HCT116 (cell line): ENCODE data around the gene S1PR2. TPM values are rescaled to one million over a fixed set of nuclear protein-coding genes. Genes with fewer than 3 reads are reported as not detected.

Source experiments
- ATAC-seq: fragments of 200-7000 bp; cut with Tn5 transposase; 2 replicates; pipeline ENCODE4 v1.9.1; 2020; ENCODE audit warnings: mild to moderate bottlenecking, moderate library complexity
- BruUV-seq: library from RNA; stranded (reverse); fragments of 400-500 nt; replicated peaks from 2 replicates; lab custom pipeline; 2021; lab: Mats Ljungman, UMichigan
- CTCF ChIA-PET: fragments of 300-600 bp; sonication (Branson Sonifier 250); formaldehyde crosslinking; loops from one replicate; lab custom pipeline; 2021; ENCODE audit warnings: antibody characterized with exemption; lab: Charles Lee
- POLR2A ChIA-PET: fragments of 300-600, 350-600 bp; sonication (Branson Sonifier 250); formaldehyde crosslinking; loops from one replicate; lab custom pipeline; 2021; ENCODE audit warnings: antibody characterized with exemption; lab: Charles Lee
- RAD21 ChIA-PET, 2 experiments: fragments of 300-600 bp; sonication (Branson Sonifier 250); formaldehyde crosslinking; loops; one replicate each; lab custom pipeline; 2023; ENCODE audit warnings: low total read pairs in 2 of 2; ENCODE audit not compliant: uncharacterized antibody in 2 of 2, unreplicated experiment in 2 of 2, low non-redundant PET in 1 of 2; lab: Charles Lee
- DNase-seq: peaks from one replicate; pipeline ENCODE4 v3.0.0-alpha.2; 2010; ENCODE audit warnings: low read depth, low spot score
- H2AFZ ChIP-seq: fragments of 200-600 bp; shearing (Covaris generic), sonication (generic); 2 replicates; pipeline ENCODE4 v1.6.1; 2017; ENCODE audit warnings: low read depth, mixed run types, mixed read lengths, antibody characterized with exemption, low read length; ENCODE audit not compliant: poor library complexity, severe bottlenecking
- H3K27ac ChIP-seq: 2 replicates; pipeline ENCODE4 v1.5.1; 2012; ENCODE audit warnings: low read depth, low read length
- H3K27me3 ChIP-seq: fragments of 200-600 bp; sonication (generic); 2 replicates; pipeline ENCODE4 v1.6.1; 2016; ENCODE audit warnings: mixed run types, low read length, mixed read lengths; ENCODE audit not compliant: insufficient read depth
- H3K36me3 ChIP-seq, 2 experiments: fragments of 200-500 bp in 1 of 2; fragments of 200-600 bp in 1 of 2; sonication (Bioruptor generic) in 1 of 2; sonication (generic) in 1 of 2; 2 replicates each; pipeline versions ENCODE4 v1.5.1 to v1.6.1; 2014 to 2016; ENCODE audit warnings: low read length in 2 of 2, inconsistent platforms in 1 of 2, mixed read lengths in 1 of 2, mixed run types in 1 of 2; ENCODE audit not compliant: insufficient read depth in 2 of 2, control insufficient read depth in 1 of 2
- H3K4me1 ChIP-seq, 2 experiments: fragments of 200-600 bp in 1 of 2; sonication (generic) in 1 of 2; 2 replicates each; pipeline versions ENCODE4 v1.5.1 to v1.6.1; 2012 to 2017; ENCODE audit warnings: low read length in 2 of 2, inconsistent platforms in 1 of 2, mild to moderate bottlenecking in 1 of 2, mixed read lengths in 1 of 2, mixed run types in 1 of 2, moderate library complexity in 1 of 2; ENCODE audit not compliant: insufficient read depth in 2 of 2, control insufficient read depth in 1 of 2
- H3K4me2 ChIP-seq: fragments of 200-600 bp; sonication (generic); 2 replicates; pipeline ENCODE4 v1.6.1; 2017; ENCODE audit warnings: mixed run types, low read length, mixed read lengths
- H3K4me3 ChIP-seq, 2 experiments: fragments of 200-600 bp in 1 of 2; sonication (generic) in 1 of 2; replicated peaks in 1 of 2; 2 replicates each; pipeline ENCODE4 v1.5.1; 2011 to 2016; ENCODE audit warnings: low read length in 2 of 2, control low read depth in 1 of 2, low read depth in 1 of 2, mild to moderate bottlenecking in 1 of 2, mixed read lengths in 1 of 2, mixed run types in 1 of 2
- H3K79me2 ChIP-seq: fragments of 200-600 bp; sonication (generic); 2 replicates; pipeline ENCODE4 v1.6.1; 2017; ENCODE audit warnings: mild to moderate bottlenecking, mixed run types, low read length, moderate library complexity, mixed read lengths; ENCODE audit not compliant: insufficient read depth
- H3K9ac ChIP-seq: fragments of 200-600 bp; sonication (generic); 2 replicates; pipeline ENCODE4 v1.6.1; 2016; ENCODE audit warnings: low read length, mixed read lengths
- H3K9me2 ChIP-seq: fragments of 200-600 bp; sonication (generic), shearing (Covaris generic); 2 replicates; pipeline ENCODE4 v1.6.1; 2017; ENCODE audit warnings: mixed run types, mild to moderate bottlenecking, moderate library complexity; ENCODE audit not compliant: insufficient read depth
- H3K9me3 ChIP-seq, 2 experiments: fragments of 200-500 bp in 1 of 2; fragments of 200-600 bp in 1 of 2; sonication (Bioruptor generic) in 1 of 2; sonication (generic) in 1 of 2; 2 replicates each; pipeline ENCODE4 v1.6.1; 2014 to 2017; ENCODE audit warnings: low read length in 2 of 2, mixed read lengths in 2 of 2, inconsistent platforms in 1 of 2, low read depth in 1 of 2, mild to moderate bottlenecking in 1 of 2, mixed run types in 1 of 2, moderate library complexity in 1 of 2; ENCODE audit not compliant: control insufficient read depth in 1 of 2, insufficient read depth in 1 of 2
- H4K20me1 ChIP-seq: fragments of 200-600 bp; sonication (generic), shearing (Covaris generic); 2 replicates; pipeline ENCODE4 v1.6.1; 2017; ENCODE audit warnings: mixed run types, mild to moderate bottlenecking, moderate library complexity; ENCODE audit not compliant: insufficient read depth
- ATF3 ChIP-seq: IDR thresholded peaks from 2 replicates; pipeline ENCODE4 v1.6.1; 2012
- CEBPB ChIP-seq: IDR thresholded peaks from 2 replicates; pipeline ENCODE4 v1.6.1; 2012; ENCODE audit warnings: low read depth
- EGR1 ChIP-seq: IDR thresholded peaks from 2 replicates; pipeline ENCODE4 v1.6.1; 2012; ENCODE audit warnings: low read depth
- MAX ChIP-seq: IDR thresholded peaks from 2 replicates; pipeline ENCODE4 v1.6.1; 2012
- REST ChIP-seq: IDR thresholded peaks from 2 replicates; pipeline ENCODE4 v1.6.1; 2012; ENCODE audit warnings: low read depth
- SIN3A ChIP-seq: IDR thresholded peaks from 2 replicates; pipeline ENCODE4 v1.6.1; 2012; ENCODE audit warnings: low read depth
- SP1 ChIP-seq: IDR thresholded peaks from 2 replicates; pipeline ENCODE4 v1.6.1; 2012; ENCODE audit warnings: low read depth
- SRF ChIP-seq: IDR thresholded peaks from 2 replicates; pipeline ENCODE4 v1.6.1; 2012; ENCODE audit warnings: low read depth
- YY1 ChIP-seq: IDR thresholded peaks from 2 replicates; pipeline ENCODE4 v1.6.1; 2011; ENCODE audit warnings: low read length, low read depth, moderate library complexity, mild to moderate bottlenecking; ENCODE audit not compliant: insufficient replicate concordance; ENCODE audit errors: extremely low read depth
- ZFX ChIP-seq: fragments of 450-650 bp; IDR thresholded peaks from 2 replicates; pipeline ENCODE4 v1.6.1; 2017
- intact Hi-C: fragments of 100-400 bp; cut with micrococcal nuclease; formaldehyde crosslinking; loops from 2 replicates; pipeline ENCODE4 v1.10.0; 2022
- total RNA-seq: library from RNA; stranded (reverse); gene quantifications from one replicate; pipeline ENCODE4 v1.2.1, GENCODE V29; 2021; ENCODE audit not compliant: unreplicated experiment

Gene S1PR2
- total RNA-seq, 1 experiment from 2014 or later = 6.1 TPM

- Histone ChIP-seq H3K36me3 (peaks cover 7 to 19% of the 10 kb centered on the region in 2 experiments; a peak in 3 of 4 replicates), H3K4me2 (peak overlapping the region; percentile 90), H3K9me2 (no peaks in the 10 kb centered on the region), H3K27ac (peak overlapping the region; percentile 85), H3K9me3 (no peaks in the 10 kb centered on the region), H3K27me3 (no peaks in the 10 kb centered on the region), H2AFZ (no peak overlapping the region), H3K9ac (peak overlapping the region; percentile 96), H4K20me1 (peaks cover 14% of the 10 kb centered on the region; the same call in 1 of the 2 replicates), H3K4me1 (peaks cover 11 to 16% of the 10 kb centered on the region in 2 experiments; a peak in 2 of 4 replicates), H3K79me2 (peaks cover 55% of the 10 kb centered on the region), H3K4me3 (peak overlapping the region; percentile 88 to 98)
- BruUV-seq = TSS peak; percentile 61
- ChIA-PET CTCF (interaction anchor here (1.3 kb wide), 1 partner anchor 65 kb away, joined by 5 read pairs; no protein-coding TSS in a partner anchor), RAD21 (interaction anchor here in 1 of 2 experiments (1.0 kb wide), 1 partner anchor 56 kb away, joined by 4 read pairs; no protein-coding TSS in a partner anchor), POLR2A (interaction anchor here (1.8 kb wide), 1 partner anchor 12 kb away, joined by 5 read pairs; no protein-coding TSS in a partner anchor)
- intact Hi-C loops = loop anchor here (2.0 kb wide), 1 partner anchor 57 kb away; no protein-coding TSS in a partner anchor
- TF ChIP-seq CEBPB (no peak), ATF3 (no peak), ZFX (peak; percentile 69; the same call in 1 of the 2 replicates), SIN3A (no peak)
- DNase-seq (no peak), ATAC-seq (peak; percentile 58)
Measured at GRCh38 chr19:10193790-10194499, 37.2 kb downstream of the S1PR2 start.

GRCh38 chr19:10192922-10193321 is 38.2 kb downstream of the S1PR2 start:
- no peaks in the 10 kb centered on the region for H3K9me2 ChIP-seq
- ChIA-PET CTCF (no interaction called here), POLR2A (no interaction called here), RAD21 (no interaction called here)
- no peak for DNase-seq
- H2AFZ ChIP-seq = no peak overlapping the region
- BruUV-seq = no TSS peak
- ATAC-seq = no peak
- H3K4me3 ChIP-seq = peak overlapping the region; percentile 88 to 98
- no peaks in the 10 kb centered on the region for H3K9me3 ChIP-seq
- intact Hi-C loops = no loop called here
- peaks cover 8 to 19% of the 10 kb centered on the region in 2 experiments; a peak in 3 of 4 replicates for H3K36me3 ChIP-seq
- no peak overlapping the region for H3K27ac ChIP-seq
- peaks cover 11 to 16% of the 10 kb centered on the region in 2 experiments; a peak in 2 of 4 replicates for H3K4me1 ChIP-seq
- H3K27me3 ChIP-seq = no peaks in the 10 kb centered on the region
- peak overlapping the region; percentile 96 for H3K9ac ChIP-seq
- H3K4me2 ChIP-seq = peak overlapping the region; percentile 90
- TF ChIP-seq SP1 (no peak), EGR1 (no peak), YY1 (no peak), MAX (no peak), SIN3A (no peak), SRF (no peak), REST (no peak)
- peaks cover 18% of the 10 kb centered on the region; the same call in 1 of the 2 replicates for H4K20me1 ChIP-seq
- peaks cover 66% of the 10 kb centered on the region for H3K79me2 ChIP-seq
